ENCODE data around the gene PLA2G6.

DNA sequence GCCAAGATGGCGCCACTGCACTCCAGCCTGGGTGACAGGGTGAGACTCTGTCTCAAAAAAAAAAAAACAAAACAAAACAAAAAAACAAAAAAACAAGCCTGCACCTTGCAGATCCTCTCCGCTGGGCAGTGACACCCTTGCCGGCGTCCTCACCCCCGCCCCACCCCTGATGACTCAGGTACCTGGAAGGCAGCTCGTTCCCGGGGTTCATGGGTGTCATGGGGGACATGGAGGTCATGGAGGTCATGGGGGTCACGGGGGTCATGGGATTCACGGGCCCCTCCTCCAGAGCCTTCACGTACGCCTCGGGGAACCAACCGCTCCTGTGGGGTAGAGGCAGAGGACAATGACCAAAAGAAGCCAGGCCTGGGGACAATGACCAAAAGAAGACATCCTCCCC lies 94.7 kb downstream of the PLA2G6 start:
- TF ChIP-seq, protein P1, sequence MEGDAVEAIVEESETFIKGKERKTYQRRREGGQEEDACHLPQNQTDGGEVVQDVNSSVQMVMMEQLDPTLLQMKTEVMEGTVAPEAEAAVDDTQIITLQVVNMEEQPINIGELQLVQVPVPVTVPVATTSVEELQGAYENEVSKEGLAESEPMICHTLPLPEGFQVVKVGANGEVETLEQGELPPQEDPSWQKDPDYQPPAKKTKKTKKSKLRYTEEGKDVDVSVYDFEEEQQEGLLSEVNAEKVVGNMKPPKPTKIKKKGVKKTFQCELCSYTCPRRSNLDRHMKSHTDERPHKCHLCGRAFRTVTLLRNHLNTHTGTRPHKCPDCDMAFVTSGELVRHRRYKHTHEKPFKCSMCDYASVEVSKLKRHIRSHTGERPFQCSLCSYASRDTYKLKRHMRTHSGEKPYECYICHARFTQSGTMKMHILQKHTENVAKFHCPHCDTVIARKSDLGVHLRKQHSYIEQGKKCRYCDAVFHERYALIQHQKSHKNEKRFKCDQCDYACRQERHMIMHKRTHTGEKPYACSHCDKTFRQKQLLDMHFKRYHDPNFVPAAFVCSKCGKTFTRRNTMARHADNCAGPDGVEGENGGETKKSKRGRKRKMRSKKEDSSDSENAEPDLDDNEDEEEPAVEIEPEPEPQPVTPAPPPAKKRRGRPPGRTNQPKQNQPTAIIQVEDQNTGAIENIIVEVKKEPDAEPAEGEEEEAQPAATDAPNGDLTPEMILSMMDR (IDR thresholded peaks at IDR 0.05): no peak
- TF ChIP-seq, protein P2, sequence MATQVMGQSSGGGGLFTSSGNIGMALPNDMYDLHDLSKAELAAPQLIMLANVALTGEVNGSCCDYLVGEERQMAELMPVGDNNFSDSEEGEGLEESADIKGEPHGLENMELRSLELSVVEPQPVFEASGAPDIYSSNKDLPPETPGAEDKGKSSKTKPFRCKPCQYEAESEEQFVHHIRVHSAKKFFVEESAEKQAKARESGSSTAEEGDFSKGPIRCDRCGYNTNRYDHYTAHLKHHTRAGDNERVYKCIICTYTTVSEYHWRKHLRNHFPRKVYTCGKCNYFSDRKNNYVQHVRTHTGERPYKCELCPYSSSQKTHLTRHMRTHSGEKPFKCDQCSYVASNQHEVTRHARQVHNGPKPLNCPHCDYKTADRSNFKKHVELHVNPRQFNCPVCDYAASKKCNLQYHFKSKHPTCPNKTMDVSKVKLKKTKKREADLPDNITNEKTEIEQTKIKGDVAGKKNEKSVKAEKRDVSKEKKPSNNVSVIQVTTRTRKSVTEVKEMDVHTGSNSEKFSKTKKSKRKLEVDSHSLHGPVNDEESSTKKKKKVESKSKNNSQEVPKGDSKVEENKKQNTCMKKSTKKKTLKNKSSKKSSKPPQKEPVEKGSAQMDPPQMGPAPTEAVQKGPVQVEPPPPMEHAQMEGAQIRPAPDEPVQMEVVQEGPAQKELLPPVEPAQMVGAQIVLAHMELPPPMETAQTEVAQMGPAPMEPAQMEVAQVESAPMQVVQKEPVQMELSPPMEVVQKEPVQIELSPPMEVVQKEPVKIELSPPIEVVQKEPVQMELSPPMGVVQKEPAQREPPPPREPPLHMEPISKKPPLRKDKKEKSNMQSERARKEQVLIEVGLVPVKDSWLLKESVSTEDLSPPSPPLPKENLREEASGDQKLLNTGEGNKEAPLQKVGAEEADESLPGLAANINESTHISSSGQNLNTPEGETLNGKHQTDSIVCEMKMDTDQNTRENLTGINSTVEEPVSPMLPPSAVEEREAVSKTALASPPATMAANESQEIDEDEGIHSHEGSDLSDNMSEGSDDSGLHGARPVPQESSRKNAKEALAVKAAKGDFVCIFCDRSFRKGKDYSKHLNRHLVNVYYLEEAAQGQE (IDR thresholded peaks at IDR 0.05; ENCODE audit: insufficient read depth in 1 of 2, low read depth in 2 of 2, low read length in 1 of 2): no peak
- TF ChIP-seq POLR2AphosphoS5 (IDR thresholded peaks at IDR 0.05; ENCODE audit: low read depth, low read length) (no peak), SIN3A (IDR thresholded peaks at IDR 0.05; ENCODE audit: borderline replicate concordance, insufficient read depth, low read depth, low read length) (no peak), TCF7L2 (IDR thresholded peaks at IDR 0.05; ENCODE audit: low read depth, low read length) (no peak)
